DND-41 (cell line): ENCODE measurements around the gene PPP1R3D.

Experiments
- EZH2 ChIP-seq: IDR thresholded peaks from 3 replicates; pipeline ENCODE4 v1.6.1; 2012; ENCODE audit warnings: borderline replicate concordance, low read depth, mild to moderate bottlenecking, moderate library complexity, low read length, inconsistent platforms; ENCODE audit not compliant: severe bottlenecking
- TF ChIP-seq, protein P1 (sequence below): IDR thresholded peaks from 2 replicates; pipeline ENCODE4 v1.5.1; 2012; ENCODE audit warnings: borderline replicate concordance, low read length, moderate library complexity, mild to moderate bottlenecking; ENCODE audit not compliant: poor library complexity, severe bottlenecking; ENCODE audit errors: extremely low read depth

DNA sequence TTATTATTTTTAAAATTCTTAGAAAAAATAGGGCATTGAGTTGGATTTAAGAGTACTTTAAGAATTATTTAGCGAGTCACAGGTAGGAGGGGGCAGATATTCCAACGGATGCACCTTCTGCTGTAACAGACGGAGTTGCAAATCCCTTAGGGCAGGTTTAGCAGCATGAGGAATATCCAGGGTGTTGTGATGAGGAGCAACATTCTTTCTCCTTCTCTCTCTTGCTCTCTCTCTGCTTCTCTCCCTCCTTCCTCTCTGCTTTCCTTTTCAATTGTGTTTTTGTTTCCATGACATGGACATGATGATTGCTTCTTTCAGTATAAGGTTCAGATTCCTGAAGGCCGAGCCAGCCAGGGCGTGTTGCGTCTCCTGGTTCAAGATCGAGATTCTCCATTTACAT, 47.0 kb upstream of the PPP1R3D start:
- TF ChIP-seq, protein P1, sequence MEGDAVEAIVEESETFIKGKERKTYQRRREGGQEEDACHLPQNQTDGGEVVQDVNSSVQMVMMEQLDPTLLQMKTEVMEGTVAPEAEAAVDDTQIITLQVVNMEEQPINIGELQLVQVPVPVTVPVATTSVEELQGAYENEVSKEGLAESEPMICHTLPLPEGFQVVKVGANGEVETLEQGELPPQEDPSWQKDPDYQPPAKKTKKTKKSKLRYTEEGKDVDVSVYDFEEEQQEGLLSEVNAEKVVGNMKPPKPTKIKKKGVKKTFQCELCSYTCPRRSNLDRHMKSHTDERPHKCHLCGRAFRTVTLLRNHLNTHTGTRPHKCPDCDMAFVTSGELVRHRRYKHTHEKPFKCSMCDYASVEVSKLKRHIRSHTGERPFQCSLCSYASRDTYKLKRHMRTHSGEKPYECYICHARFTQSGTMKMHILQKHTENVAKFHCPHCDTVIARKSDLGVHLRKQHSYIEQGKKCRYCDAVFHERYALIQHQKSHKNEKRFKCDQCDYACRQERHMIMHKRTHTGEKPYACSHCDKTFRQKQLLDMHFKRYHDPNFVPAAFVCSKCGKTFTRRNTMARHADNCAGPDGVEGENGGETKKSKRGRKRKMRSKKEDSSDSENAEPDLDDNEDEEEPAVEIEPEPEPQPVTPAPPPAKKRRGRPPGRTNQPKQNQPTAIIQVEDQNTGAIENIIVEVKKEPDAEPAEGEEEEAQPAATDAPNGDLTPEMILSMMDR = no peak
- TF ChIP-seq EZH2 = no peak
